WERI-Rb-1 (cell line): ENCODE results near the gene RSPO1.

ENCODE experiments used
- DNase-seq: peaks from one replicate; pipeline ENCODE4 v3.0.0-alpha.2; 2020
- H3K27ac ChIP-seq: fragments of 250-450 bp; sonication (Bioruptor Pico); 2 replicates; pipeline ENCODE4 v1.5.1; 2020; ENCODE audit warnings: mild to moderate bottlenecking, moderate library complexity
- H3K27me3 ChIP-seq: fragments of 250-450 bp; sonication (Bioruptor Pico); 2 replicates; pipeline ENCODE4 v1.5.1; 2021; ENCODE audit warnings: mild to moderate bottlenecking, low read depth, moderate library complexity; ENCODE audit not compliant: insufficient read depth, severe bottlenecking
- H3K36me3 ChIP-seq: fragments of 250-450 bp; sonication (Bioruptor Pico); 2 replicates; pipeline ENCODE4 v1.5.1; 2020; ENCODE audit warnings: mild to moderate bottlenecking, moderate library complexity
- H3K4me3 ChIP-seq: 2 replicates; pipeline ENCODE4 v1.5.1; 2011; ENCODE audit warnings: low read depth, mild to moderate bottlenecking, control low read depth, low read length
- H3K9me3 ChIP-seq: fragments of 250-450 bp; sonication (Bioruptor Pico); 2 replicates; pipeline ENCODE4 v1.5.1; 2021; ENCODE audit warnings: mild to moderate bottlenecking, moderate library complexity; ENCODE audit not compliant: severe bottlenecking
- CTCF ChIP-seq: IDR thresholded peaks from 2 replicates; pipeline ENCODE4 v1.5.1; 2011; ENCODE audit warnings: low read depth, mild to moderate bottlenecking, control low read depth, inconsistent platforms, low read length

Gene RSPO1

GRCh38 chr1:37567023-37567422 lies 67.7 kb downstream of the RSPO1 start:
- Histone ChIP-seq H3K36me3 (peaks cover 74% of the 10 kb centered on the region), H3K4me3 (no peak overlapping the region), H3K9me3 (no peaks in the 10 kb centered on the region), H3K27me3 (no peaks in the 10 kb centered on the region), H3K27ac (no peak overlapping the region)
- no peak for DNase-seq
- TF ChIP-seq CTCF, result no peak

GRCh38 chr1:37564892-37565291 lies 69.8 kb downstream of the RSPO1 start:
- H3K36me3 ChIP-seq, result peaks cover 71% of the 10 kb centered on the region

GRCh38 chr1:37562984-37563383 lies 71.7 kb downstream of the RSPO1 start:
- no peak for DNase-seq
- Histone ChIP-seq H3K36me3 (peaks cover 52% of the 10 kb centered on the region), H3K27me3 (no peaks in the 10 kb centered on the region), H3K4me3 (no peak overlapping the region), H3K27ac (no peak overlapping the region), H3K9me3 (no peaks in the 10 kb centered on the region)
- no peak for TF ChIP-seq CTCF

More at GRCh38 chr1:37564892-37565291, 69.8 kb downstream of the RSPO1 start:
- no peaks in the 10 kb centered on the region for H3K9me3 ChIP-seq
- H3K27me3 ChIP-seq, result no peaks in the 10 kb centered on the region
- no peak overlapping the region for H3K4me3 ChIP-seq
- H3K27ac ChIP-seq, result no peak overlapping the region
- DNase-seq, result no peak
- no peak for TF ChIP-seq CTCF
